Activated CD8-positive, alpha-beta memory T cell treated with anti-CD3 and anti-CD28 coated beads for 4 hours (primary cell): ENCODE results near the gene MYO16.
"Not testable (repeated sequence)": the region's sequence is repeated elsewhere in the genome, so short reads cannot be mapped to it uniquely, and the experiment has no call there.

ENCODE experiments used
- DNase-seq, 2 donors: peaks; one replicate each; pipeline ENCODE4 v3.0.0-alpha.2; 2020; ENCODE audit warnings: low read depth in 2 of 2

The MYO16 gene

DNA sequence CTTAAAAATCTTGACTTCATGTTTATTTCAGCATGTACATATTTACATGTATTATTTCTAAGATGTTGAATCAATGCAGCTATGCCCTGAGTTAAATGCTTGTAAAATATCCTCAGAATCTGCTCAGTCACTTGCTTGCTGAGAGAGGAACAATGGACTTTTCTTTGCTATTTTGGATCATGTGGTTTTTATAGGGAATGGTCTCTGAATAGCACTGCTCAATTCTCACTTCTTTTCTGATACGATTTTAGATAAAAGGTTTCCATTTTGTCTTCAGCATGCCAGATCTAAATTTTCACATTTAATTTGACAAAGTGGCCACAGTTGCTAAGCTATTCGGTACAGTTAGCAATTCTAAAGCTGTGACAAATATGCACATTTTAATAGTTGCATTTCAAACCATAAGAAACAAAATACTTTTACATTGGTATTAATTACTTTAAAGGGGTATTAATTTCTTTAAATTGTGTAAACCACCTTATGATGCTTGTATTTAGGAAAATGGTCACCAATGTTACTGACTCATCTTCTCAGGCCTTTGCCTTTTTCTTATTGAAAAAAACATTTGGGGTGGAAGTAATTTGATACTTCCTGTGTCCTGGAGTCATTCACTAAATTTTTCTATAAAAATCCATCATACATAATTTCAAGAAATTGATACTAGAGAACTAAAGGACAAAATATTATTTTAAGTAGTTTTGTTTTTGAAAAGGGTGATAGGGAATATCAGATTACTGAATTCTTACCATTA lies 113.5 kb downstream of the MYO16 start:
- no peak for DNase-seq

DNA sequence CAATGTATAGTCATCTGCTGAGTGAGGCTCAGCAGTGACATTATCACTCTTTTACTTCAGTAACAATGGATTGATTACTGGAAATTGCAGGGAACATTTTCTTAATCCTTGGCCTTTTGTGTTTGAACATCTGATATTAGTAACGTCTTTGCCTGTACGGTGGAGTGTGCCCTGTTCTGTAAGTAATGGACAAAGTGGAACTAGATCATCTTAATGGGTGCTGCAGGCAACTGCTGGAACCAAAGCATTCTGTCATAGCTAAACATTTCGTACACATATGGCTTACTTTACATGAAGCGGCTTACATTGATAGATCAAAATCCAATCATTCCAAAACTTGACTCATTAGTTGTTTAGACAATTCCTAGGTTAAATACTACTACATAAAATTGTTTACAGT lies 114.1 kb downstream of the MYO16 start:
- DNase-seq = no peak

DNA sequence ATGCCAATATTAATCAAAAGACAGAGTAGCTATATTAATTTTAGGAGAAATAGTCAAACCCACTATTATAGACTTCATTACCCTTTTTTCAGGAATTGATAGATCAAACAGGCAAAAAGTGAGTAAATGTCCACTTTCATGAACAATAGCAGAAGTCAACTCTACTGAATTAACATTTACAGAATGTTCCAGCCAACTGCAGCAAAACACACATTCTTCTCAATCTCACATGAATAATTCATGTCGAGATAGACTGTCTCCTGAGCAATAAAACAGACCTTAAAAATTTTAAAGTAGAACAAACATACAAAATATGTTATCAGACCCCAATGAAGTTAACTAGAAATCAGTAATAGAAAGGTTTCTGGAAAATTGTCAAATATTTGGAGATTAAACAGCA lies 118.4 kb downstream of the MYO16 start:
- DNase-seq = no peak

DNA sequence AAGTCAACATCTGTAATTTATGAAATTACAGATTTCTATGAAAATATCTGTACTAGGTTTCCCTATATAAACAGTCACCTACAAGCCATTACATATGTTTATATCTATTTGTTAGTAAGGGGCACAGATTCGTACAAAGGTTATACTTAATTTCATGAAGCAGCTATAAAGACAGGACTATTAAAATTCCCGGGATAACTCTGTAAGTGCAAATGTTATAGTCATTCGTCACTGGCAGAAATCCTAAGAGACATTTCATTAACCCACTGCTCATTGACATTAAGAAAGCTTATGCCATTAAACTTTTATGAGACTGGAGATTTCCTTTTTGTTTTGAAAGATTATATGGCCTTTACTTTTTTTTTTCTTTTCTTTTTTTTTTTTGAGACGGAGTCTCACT lies 122.9 kb downstream of the MYO16 start:
- no peak for DNase-seq

DNA sequence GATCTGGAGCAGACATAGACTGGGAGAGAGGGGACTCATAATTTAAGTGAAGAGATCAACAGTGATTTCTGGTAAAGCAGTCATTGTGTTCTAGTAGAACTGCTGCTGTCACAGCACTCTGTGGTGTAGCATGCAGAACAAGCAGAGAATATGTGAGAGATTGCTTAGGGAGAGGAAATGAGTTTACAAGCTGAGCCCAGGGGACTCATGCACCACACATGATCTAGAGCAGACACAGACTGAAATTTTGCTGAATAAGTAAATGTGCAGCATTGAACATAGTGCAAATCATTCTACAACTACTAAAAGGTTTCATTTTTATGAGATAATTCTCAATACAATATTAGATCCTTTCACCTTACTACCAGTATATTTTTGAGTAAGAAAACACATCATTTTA lies 125.7 kb downstream of the MYO16 start:
- no peak for DNase-seq

DNA sequence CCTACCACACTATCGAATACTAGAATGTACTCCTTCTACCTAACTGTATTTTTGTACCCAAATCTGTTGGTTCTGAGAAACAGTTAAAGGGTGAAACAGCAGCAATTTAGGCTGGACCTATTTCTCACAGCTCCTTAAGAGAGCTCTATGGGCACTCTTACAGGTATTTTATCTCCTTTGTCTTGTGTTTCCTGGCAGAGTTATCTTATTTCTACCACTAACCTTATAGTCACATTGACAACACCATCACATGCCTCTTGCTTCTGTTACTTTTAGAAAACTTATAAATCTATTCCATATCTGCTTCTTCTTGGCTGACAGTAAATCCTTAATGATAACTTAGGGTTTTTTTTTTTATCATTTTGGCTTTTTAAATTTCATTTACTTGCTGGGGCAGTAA lies 130.7 kb downstream of the MYO16 start:
- DNase-seq = no peak

DNA sequence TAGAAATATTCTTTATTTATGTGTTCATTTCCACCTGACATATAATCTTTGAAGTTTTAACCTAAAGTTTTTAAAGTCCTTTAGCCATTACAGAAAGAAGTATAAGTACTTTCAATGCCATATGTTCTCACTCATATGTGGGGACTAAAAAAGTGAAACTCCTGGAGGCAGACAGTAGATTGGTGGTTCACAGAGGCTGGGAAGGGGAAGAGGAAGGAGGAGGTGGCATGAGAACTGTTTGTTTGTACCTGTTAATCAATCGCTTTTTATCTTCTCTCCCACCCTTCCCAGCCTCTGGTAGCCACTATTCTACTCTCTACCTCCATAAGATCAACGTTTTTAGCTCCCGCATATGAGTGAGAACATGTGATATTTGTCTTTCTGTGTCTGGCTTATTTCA lies 131.1 kb downstream of the MYO16 start:
- no peak for DNase-seq

DNA sequence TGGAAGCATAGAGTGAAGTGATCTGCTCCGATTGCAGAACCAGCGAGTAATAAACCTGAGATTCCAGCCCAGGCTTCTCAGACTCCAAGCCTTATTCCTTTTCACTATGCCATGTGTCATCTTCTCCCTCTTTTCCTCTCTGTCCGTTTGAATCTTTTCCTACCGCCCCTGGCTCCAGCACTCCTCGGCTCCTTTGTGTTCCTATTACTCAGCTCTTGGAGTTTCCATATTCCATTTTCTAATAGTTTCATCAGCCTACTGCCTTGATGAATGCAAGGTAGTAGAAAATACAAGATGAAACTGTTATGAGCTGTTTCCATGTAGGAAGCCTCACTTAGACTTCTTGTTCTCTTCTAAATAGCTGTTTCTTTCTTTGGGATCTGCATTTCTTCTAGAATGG lies 138.6 kb downstream of the MYO16 start:
- no peak for DNase-seq

DNA sequence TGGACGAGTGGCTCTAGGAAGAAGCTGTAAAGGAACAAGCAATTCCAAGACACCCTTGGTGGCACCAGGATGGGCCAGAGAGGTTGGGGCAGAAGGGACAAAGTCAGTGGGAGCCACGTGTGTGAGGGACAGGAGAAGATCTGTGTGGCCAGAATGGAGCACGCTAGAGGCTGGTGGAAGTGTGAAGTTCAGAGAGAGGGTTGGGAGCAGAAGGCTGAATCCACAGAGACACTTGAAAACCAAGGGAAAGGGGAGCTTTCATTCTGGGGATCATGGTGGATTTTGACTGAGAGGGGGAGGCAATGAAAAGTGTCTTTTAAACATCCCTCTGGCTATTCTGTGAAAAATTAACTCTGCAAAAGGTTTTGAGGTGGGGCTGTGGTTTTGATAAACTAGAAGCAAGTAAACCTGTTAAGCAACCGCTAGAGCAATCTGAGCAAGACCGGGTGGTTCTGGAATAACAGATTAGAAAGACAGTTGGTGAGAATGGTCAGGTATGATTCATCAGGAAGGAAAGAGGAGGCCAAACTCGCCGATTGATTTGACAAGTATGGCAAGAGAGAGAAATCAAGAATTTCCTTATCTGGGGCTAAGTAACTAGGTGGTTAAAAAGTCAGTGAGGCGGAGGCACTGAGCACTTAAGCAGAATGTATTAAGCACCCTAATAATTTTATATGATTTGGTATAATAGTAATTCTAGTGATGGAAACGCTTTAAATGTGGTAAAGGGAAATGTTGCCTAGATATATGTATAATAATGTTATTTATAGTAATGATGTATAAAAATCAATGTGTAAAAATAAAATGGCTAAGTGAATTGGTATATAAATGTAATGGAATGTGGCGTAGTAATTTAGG lies 140.0 kb downstream of the MYO16 start:
- no peak for DNase-seq

DNA sequence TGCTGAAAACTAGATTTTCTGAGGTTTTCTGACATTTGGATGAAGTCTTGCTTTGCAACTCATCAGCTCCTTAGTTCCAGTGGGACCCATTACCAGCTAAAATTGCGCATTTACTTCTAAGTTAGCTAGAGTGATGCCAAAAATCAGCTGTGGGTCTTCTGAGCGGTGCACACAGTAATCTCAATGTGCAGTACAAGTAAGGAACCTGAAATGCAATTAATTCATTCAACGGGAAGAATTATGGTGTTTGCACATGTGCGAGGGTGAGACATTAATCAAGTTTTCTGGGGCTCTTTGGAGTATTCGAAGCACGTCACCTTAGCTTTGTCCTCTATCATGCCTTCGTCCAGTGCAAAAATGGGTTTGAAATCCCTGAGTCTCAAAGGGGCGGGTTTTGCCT lies 146.2 kb downstream of the MYO16 start:
- DNase-seq = no peak

DNA sequence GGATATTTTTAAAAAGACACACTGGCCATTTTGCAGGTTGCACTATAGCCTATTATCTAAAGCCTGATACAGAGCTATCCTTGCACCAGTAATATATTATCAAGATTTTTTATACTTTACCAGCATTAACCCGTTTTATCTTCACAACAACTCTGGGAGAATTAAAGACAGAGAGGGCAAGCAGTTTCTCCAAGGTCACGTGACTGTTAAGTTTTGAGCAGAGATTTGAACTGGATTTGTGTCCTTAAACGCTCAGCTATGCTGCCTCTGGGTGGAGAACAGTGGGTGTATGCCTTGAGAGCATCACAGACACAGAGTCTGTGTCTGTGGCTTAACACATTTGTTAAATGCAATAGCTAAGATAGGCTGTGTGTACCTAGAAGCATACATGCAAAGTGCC lies 147.2 kb downstream of the MYO16 start:
- DNase-seq = no peak

DNA sequence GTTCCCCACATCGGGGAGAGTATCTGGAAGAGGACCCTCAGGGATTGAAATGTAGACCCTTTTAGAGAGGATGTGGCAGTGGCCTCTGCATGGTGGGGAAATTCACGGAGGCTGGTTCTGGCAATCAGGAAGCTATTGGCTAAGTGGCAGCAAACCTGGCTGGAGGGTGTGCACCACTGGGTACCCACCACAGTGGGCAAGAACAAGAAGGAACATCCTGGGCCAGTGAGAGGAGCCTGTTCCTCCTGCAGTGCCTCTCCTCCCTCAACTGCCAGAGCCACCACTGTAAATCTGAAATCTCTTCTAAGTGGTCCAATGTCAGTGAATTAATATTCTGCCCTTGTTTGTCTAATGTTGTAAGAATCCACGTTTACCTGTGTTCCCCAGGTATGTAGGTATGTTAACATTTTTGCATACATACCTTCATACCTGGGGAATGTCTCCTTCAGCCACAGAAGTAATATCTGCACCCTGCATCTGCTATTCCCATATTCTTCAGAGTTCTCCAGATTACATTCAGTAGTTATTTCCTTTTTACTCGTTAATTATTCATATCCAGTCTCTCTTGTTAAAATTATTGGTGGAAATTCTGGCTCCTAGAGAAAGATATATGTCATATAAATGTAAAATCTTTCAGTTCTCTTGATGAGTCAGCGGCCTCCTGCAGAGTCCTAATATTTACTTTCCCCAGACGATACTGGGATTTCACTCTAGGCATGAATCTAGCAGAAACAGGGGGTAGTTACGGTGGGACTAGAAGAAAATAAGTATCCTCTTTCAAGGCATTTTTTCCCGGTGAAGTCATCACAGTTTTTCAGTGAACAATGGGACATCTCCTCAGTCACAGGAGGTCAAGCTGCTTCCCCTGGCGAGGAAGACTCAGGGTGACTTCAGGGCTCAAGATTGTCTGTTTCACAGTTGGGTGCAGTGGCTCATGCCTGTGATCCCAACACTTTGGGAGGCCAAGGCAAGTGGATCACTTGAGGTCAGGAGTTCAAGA lies 148.3 kb downstream of the MYO16 start:
- no peak for DNase-seq

DNA sequence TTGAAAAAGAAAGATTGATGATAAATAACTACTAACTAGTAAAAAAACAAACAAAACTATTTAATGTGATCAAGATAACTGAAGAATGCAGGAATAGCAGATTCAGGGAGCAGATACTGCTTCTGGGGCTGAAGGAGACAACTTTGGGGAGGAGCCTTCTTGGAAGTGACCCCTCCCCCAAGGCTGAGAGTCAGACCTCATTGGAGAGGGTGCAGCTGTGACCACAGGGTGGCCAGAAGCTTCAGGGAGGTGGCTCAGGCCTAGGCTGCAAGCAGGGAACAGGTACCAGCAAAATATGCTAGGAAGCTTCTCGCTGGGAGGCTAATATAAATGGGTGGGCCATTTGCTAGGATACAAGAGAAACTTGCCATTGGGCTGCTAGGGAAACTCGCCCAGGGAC lies 149.9 kb downstream of the MYO16 start:
- no peak for DNase-seq

DNA sequence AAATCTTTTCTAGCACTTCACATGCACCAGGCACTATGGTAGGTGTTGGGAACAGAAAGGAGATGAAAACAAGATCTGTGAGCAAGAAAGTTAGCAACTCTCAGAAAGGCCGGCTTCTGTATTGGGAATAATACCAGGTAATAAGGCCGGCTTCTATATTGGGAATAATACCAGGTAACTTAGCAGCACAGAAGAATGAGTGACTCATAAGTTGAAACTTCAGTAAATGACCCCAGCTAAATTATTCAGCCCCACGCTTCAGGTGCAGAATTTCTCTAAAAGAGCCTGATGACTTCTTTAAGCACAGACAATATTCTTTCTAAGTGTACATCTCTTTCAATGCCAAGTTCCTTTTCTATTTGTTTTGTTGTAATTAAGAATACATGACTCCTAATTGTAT lies 151.3 kb downstream of the MYO16 start:
- DNase-seq = no peak

DNA sequence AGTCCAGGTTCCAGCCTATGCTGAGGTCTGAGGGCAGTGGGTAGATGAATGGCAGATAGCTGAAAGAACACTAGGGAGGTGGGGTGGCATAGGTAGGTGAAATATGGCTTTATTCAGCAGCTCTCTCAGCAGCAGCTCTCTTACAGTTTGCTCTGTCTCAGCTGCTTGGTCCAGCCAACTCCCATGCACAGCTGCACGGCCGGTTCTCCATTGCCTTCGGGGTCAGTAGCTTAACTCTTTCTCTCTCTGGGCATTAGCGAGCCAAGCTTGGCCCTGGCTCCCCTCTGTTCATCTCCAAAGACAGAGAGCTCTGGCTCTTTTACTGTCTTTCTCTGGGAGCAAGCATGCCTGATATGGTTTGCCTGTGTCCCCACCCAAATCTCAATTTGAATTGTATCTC lies 151.9 kb downstream of the MYO16 start:
- DNase-seq = no peak

DNA sequence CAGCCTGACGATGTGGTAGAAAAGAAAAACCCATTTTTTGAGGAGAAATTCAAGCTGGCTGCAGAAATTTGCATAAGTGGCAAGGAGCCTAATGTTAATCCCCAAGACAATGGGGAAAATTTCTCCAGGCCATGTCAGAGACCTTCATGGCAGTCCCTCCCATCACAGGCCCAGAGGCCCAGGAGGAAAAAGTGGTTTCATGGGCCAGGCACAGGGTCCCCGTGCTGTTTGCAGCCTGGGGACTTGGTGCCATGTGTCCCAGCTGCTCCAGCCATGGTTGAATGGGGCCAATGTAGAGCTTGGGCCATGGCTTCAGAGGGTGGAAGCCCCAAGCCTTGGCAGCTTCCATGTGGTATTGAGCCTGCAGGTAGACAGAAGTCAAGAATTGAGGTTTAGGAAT lies 153.1 kb downstream of the MYO16 start:
- DNase-seq = not testable (repeated sequence)

DNA sequence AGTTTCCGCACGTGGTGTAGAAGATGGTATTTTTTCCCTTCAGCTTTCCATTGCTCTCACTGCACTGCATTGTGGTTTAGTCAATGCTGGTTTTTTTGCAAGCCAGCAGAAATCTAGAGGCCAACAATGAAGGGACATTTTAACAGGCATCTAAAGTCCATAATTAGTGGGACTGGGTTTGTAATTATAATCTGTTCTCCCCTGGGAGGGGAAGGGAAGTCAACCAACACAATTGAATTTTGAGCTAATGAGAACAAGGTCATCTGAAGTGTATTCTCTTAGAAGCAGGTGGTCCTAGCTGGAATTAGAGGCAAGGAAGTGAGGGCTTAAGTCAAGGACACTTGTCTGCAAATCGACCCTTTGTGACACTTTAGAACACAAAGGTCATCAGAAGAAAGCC lies 156.4 kb downstream of the MYO16 start:
- DNase-seq = no peak

DNA sequence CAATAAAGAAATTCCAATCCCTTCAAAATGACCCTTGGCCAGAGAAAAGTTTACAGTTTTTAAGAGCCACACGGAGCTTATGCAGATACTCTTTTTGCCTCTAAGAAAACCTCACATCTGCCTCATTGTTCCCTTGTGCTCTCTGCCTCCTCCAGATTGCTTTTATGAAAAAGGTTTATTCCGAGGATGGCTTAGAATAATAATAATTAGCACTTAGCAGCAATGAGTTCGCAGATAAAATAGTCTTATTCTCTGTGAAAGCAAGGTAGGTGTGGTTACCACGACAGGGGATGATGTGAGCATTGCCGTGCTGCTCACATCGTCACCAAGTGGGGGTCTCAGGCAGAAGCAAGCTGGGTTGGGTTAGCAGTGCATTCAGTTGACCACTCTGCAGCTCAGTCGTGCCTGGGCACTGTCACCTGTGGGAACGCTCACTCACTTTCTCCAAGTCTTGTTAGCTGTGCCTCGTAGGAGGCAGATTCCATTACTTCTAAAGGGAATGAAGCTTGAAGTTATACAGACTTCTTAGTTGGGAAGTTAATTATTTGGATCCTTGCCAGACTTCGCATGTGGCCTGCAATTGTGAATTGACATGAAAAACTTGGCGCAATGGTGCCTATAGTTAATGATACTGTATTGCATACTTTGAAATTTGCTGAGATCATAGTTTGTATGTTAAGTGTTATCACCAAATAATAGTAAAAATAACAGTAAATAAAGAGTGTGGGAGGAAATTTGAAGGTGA lies 157.2 kb downstream of the MYO16 start:
- DNase-seq = no peak

DNA sequence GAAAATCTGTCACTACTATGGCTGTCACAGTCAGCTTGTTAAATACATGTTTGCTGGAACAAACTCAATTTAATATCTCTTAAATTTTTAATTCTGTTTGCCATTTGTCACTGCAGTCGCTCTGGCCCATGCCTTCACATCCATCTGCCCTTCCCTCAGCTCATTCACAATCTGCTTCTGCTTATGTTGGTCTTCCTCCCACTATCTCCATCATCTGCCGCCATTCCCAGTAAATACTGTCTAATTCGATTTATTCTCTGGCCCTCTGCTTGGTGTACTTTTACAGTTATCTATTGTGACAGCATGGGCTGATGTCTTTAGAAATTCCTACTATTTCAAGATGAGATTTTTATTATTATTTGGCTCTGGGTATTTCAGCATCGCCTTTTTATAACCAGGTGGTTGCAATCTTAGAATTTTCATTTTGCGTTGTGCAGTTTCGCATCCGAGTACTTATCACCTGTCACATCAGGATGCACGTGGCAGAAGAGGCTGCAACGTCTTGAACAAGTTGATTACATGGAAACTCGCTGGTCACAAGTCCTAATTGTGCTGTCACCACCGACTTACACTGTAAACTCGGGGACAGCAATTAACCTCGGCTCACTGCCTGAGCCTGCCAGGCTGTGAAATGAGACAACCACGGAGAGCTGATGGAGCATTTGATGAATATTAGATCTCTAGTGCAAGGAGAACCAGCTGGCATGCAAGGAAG lies 158.4 kb downstream of the MYO16 start:
- DNase-seq = no peak

DNA sequence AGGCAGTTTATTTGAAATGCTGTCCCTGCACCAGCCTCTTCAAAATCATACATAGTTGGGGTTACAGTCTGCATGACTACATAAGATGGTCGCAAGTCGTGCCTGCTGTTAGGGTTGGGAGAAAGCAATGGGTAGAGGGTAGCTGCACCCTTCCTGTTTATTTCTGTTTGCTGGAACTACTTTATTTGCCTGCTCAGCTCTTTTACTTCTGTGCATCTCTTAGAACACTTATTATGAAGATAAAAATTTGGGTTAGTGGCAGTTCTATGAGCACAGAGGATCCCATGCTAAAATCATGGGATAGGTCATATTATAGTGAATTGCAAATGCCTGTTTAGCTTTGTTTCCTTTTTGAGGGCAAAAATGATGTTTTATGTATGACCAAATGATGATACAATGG lies 160.1 kb downstream of the MYO16 start:
- DNase-seq = no peak

DNA sequence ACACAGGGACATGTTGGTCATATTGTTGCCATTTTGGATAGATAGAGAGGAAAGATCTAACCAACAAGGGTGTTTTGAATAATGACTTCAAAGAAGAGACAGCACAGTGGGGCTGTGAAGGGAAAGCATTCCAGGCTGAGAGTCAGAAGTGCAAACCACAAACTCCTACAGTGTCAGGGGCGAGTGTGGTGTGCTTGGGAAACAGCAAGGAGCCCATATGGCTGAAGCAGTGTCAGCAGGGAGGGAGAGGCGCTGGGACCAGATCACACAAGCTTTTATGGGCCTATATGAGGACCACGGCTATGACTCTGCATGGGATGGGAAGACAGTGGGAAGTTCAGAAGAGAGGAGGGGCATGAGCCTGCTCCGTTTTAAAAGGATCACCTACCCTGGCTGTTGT lies 166.4 kb downstream of the MYO16 start:
- no peak for DNase-seq
